ENCODE data around the gene RNF32. TPM values are rescaled to one million over a fixed set of nuclear protein-coding genes. Genes with fewer than 3 reads are reported as not detected.
"Not testable (repeated sequence)": the region's sequence is repeated elsewhere in the genome, so short reads cannot be mapped to it uniquely, and the experiment has no call there.

Gene RNF32
- total and polyA plus RNA-seq, 3 experiments from 2014 or later: 0.20 to 0.83 (median 0.40) TPM

DNA sequence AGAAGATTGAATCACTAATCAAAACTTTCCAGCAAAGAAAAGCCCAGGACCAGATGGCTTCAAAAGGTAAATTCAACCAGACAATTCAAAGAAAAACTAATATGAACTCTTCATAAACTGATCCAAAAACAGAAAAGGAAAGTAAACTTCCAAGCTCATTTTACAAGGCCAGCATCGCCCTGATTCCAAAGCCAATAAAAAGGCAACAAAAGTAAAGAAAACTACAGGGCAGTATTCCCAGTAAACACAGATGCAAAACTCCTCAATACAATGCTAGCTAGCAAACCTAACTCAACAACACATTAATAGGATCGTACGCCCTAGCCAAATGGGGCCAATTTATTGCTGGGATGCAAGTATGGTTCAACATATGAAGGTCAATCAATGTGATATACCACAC lies 53.1 kb downstream of the RNF32 start:
- Mint-ChIP-seq H3K9me3 (peaks cover 16 to 37% (median 27%) of the 10 kb centered on the region in 5 donors), H3K36me3 (peaks cover 19 to 52% (median 37%) of the 10 kb centered on the region in 3 donors), H3K27ac (no peak overlapping the region), H3K4me3 (no peak overlapping the region), H3K27me3 (no peaks in the 10 kb centered on the region), H3K4me1 (peaks cover 0 to 5% (median 0%) of the 10 kb centered on the region in 3 donors)
- Histone ChIP-seq H3K9me3 (ENCODE audit: low read length) (no peaks in the 10 kb centered on the region), H3K36me3 (ENCODE audit: insufficient read depth, low read length) (no peaks in the 10 kb centered on the region), H3K27ac (ENCODE audit: low read depth, low read length) (no peak overlapping the region), H3K27me3 (ENCODE audit: insufficient read depth, low read length, poor library complexity, severe bottlenecking) (no peaks in the 10 kb centered on the region), H3K4me3 (ENCODE audit: low read length) (no peak overlapping the region), H3K4me1 (ENCODE audit: insufficient read depth, low read length) (no peaks in the 10 kb centered on the region)
- CTCF ChIA-PET: no interaction called here
- no peak for DNase-seq
- POLR2A ChIA-PET: no interaction called here

DNA sequence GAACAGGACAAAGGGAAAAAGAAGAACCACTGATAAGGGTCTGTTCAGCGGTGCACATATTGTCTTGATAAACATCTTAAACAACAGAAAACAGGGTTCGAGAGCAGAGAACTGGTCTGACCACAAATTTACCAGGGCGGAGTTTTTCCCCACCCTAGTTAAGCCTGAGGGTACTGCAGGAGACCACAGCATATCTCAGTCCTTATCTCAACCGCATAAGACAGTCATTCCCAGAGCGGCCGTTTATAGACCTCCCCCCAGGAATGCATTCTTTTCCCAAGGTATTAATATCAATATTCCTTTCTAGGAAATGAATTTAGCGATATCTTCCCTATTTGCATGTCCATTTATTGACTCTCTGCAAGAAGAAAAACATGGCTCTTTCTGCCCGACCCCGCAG lies 56.7 kb downstream of the RNF32 start:
- POLR2A ChIA-PET; CTCF ChIA-PET; H3K4me3 ChIP-seq (ENCODE audit: low read length); H3K27me3 ChIP-seq (ENCODE audit: insufficient read depth, low read length, poor library complexity, severe bottlenecking); H3K4me3 Mint-ChIP-seq; H3K4me1 ChIP-seq (ENCODE audit: insufficient read depth, low read length); H3K4me1 Mint-ChIP-seq; H3K27ac ChIP-seq (ENCODE audit: low read depth, low read length); H3K9me3 ChIP-seq (ENCODE audit: low read length); H3K27me3 Mint-ChIP-seq; DNase-seq; H3K36me3 ChIP-seq (ENCODE audit: insufficient read depth, low read length): not testable (repeated sequence)
- H3K9me3 Mint-ChIP-seq: peaks cover 28 to 55% (median 38%) of the 10 kb centered on the region in 5 donors
- H3K36me3 Mint-ChIP-seq: peaks cover 24 to 78% (median 56%) of the 10 kb centered on the region in 3 donors
- H3K27ac Mint-ChIP-seq: peak overlapping the region in 1 of 8 donors; percentile 62

- Mint-ChIP-seq H3K9me3 (peaks cover 30 to 55% (median 40%) of the 10 kb centered on the region in 5 donors), H3K36me3 (peaks cover 26 to 75% (median 60%) of the 10 kb centered on the region in 3 donors)
- POLR2A ChIA-PET; H3K27me3 ChIP-seq (ENCODE audit: insufficient read depth, low read length, poor library complexity, severe bottlenecking); H3K27ac ChIP-seq (ENCODE audit: low read depth, low read length); H3K9me3 ChIP-seq (ENCODE audit: low read length); CTCF ChIA-PET; H3K4me3 ChIP-seq (ENCODE audit: low read length); H3K36me3 ChIP-seq (ENCODE audit: insufficient read depth, low read length); H3K4me1 ChIP-seq (ENCODE audit: insufficient read depth, low read length); H3K27me3 Mint-ChIP-seq; H3K27ac Mint-ChIP-seq; H3K4me1 Mint-ChIP-seq; H3K4me3 Mint-ChIP-seq; DNase-seq: not testable (repeated sequence)
Observed at GRCh38 chr7:156698512-156698911, 57.9 kb downstream of the RNF32 start.

- H3K27me3 Mint-ChIP-seq; H3K36me3 ChIP-seq (ENCODE audit: insufficient read depth, low read length); H3K27ac ChIP-seq (ENCODE audit: low read depth, low read length); DNase-seq; H3K4me1 ChIP-seq (ENCODE audit: insufficient read depth, low read length); CTCF ChIA-PET; H3K27me3 ChIP-seq (ENCODE audit: insufficient read depth, low read length, poor library complexity, severe bottlenecking); H3K4me3 ChIP-seq (ENCODE audit: low read length); H3K9me3 ChIP-seq (ENCODE audit: low read length); POLR2A ChIA-PET; H3K27ac Mint-ChIP-seq; H3K4me3 Mint-ChIP-seq: not testable (repeated sequence)
- peaks cover 21 to 46% (median 37%) of the 10 kb centered on the region in 5 donors for H3K9me3 Mint-ChIP-seq
- peaks cover 8 to 25% (median 15%) of the 10 kb centered on the region in 3 donors for H3K4me1 Mint-ChIP-seq
- peaks cover 20 to 77% (median 70%) of the 10 kb centered on the region in 3 donors for H3K36me3 Mint-ChIP-seq
Observed at GRCh38 chr7:156701787-156702186, 61.2 kb downstream of the RNF32 start.

DNA sequence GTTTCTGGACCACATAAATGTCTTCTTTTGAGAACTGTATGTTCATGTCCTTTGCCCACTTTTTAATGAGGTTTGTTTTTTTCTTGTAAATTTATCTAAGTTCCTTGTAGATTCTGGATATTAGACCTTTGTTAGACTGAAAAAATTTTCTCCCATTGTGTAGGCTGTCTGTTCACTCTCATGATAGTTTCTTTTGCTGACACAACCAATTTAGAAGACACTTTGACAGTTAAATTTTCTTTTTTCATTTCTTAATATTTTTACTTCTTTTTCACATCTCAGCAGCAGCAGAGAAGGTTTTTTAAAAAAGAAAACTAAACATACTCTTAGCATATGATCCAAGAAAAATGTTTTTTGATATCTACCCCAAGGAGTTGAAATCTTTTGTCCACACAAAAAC lies 61.8 kb downstream of the RNF32 start:
- H3K4me1 Mint-ChIP-seq: peaks cover 11 to 26% (median 17%) of the 10 kb centered on the region in 3 donors
- Histone ChIP-seq H3K27me3 (ENCODE audit: insufficient read depth, low read length, poor library complexity, severe bottlenecking) (no peaks in the 10 kb centered on the region), H3K9me3 (ENCODE audit: low read length) (no peaks in the 10 kb centered on the region), H3K4me1 (ENCODE audit: insufficient read depth, low read length) (no peaks in the 10 kb centered on the region), H3K27ac (ENCODE audit: low read depth, low read length) (no peak overlapping the region), H3K36me3 (ENCODE audit: insufficient read depth, low read length) (no peaks in the 10 kb centered on the region), H3K4me3 (ENCODE audit: low read length) (no peak overlapping the region)
- no peak for DNase-seq
- H3K9me3 Mint-ChIP-seq: peaks cover 20 to 46% (median 37%) of the 10 kb centered on the region in 5 donors
- POLR2A ChIA-PET: no interaction called here
- no peak overlapping the region for H3K4me3 Mint-ChIP-seq
- CTCF ChIA-PET: no interaction called here
- H3K27me3 Mint-ChIP-seq: no peaks in the 10 kb centered on the region
- H3K36me3 Mint-ChIP-seq: peaks cover 19 to 77% (median 70%) of the 10 kb centered on the region in 3 donors
- no peak overlapping the region for H3K27ac Mint-ChIP-seq

DNA sequence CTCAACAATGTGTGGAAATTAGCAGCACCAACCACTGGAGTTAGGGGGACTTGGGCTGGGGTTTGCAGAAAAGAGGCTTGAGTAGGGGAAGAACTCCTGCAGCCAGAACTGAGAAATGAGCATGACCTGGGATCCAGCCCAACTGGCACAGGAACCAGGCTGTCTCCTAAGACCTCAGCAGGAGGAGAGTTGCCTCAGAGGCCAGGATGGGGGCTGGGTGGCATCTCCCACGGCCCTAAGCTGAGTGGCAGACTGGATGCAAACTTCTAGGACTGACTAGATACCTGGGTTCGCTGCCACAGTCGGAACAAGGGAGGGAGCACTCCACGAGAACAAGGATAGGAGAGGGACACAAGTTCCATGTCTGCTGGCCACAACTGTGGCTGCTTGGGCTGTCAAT lies 62.6 kb downstream of the RNF32 start:
- H3K27ac ChIP-seq (ENCODE audit: low read depth, low read length): no peak overlapping the region
- peaks cover 20 to 46% (median 35%) of the 10 kb centered on the region in 5 donors for H3K9me3 Mint-ChIP-seq
- H3K27me3 ChIP-seq (ENCODE audit: insufficient read depth, low read length, poor library complexity, severe bottlenecking): no peaks in the 10 kb centered on the region
- H3K4me3 Mint-ChIP-seq: peak overlapping the region in 1 of 7 donors; percentile 23
- no peak for DNase-seq
- peaks cover 24 to 77% (median 70%) of the 10 kb centered on the region in 3 donors for H3K36me3 Mint-ChIP-seq
- ChIA-PET CTCF (no interaction called here), POLR2A (no interaction called here)
- H3K4me3 ChIP-seq (ENCODE audit: low read length): no peak overlapping the region
- no peaks in the 10 kb centered on the region for H3K27me3 Mint-ChIP-seq
- H3K36me3 ChIP-seq (ENCODE audit: insufficient read depth, low read length): no peaks in the 10 kb centered on the region
- no peak overlapping the region for H3K27ac Mint-ChIP-seq
- H3K4me1 Mint-ChIP-seq: peaks cover 12 to 26% (median 17%) of the 10 kb centered on the region in 3 donors
- H3K4me1 ChIP-seq (ENCODE audit: insufficient read depth, low read length): no peaks in the 10 kb centered on the region
- no peaks in the 10 kb centered on the region for H3K9me3 ChIP-seq (ENCODE audit: low read length)

DNA sequence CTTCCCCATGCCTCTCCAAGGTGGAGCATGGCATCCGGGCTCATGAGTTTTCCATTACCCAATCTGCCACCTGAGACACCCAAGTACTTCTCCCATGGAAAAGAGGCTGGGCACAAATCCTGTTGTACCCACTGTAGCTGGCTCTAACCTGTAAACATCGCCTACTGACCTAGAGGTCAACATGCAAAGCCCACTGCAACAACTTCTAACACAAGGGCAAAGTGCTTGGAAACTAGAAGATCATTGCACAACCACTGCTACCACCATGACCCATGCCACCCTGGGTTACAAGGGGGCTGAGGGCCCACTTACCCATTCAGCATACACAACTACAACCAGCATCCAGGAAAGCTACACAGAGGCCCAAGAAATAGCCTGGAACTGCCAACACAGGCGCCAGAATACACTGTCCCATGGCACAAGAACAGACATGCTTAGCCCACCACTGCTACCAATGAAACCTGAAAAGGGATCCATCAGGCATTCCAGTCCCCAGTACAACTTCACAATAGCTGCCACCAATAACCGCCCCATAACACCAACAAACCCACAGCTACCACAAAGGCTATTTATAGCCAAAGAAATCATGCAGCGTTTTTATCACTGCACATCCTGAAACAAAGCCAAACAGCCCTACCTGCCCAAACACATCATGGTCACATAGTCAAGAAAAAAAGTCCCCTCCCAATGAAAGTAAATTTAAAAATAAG lies 63.4 kb downstream of the RNF32 start:
- DNase-seq: no peak
- ChIA-PET POLR2A (interaction anchor here (0.7 kb wide), 1 partner anchor 44 kb away, joined by 6 read pairs; no protein-coding TSS in a partner anchor), CTCF (no interaction called here)
- Mint-ChIP-seq H3K9me3 (peaks cover 15 to 42% (median 33%) of the 10 kb centered on the region in 5 donors), H3K4me3 (peak overlapping the region in 2 of 7 donors; percentile 28 to 52), H3K4me1 (peaks cover 12 to 26% (median 17%) of the 10 kb centered on the region in 3 donors), H3K27ac (peak overlapping the region in 1 of 8 donors; percentile 66), H3K27me3 (no peaks in the 10 kb centered on the region), H3K36me3 (peaks cover 24 to 83% (median 69%) of the 10 kb centered on the region in 3 donors)
- Histone ChIP-seq H3K27ac (ENCODE audit: low read depth, low read length) (no peak overlapping the region), H3K4me1 (ENCODE audit: insufficient read depth, low read length) (no peaks in the 10 kb centered on the region), H3K27me3 (ENCODE audit: insufficient read depth, low read length, poor library complexity, severe bottlenecking) (no peaks in the 10 kb centered on the region), H3K4me3 (ENCODE audit: low read length) (no peak overlapping the region), H3K9me3 (ENCODE audit: low read length) (no peaks in the 10 kb centered on the region), H3K36me3 (ENCODE audit: insufficient read depth, low read length) (no peaks in the 10 kb centered on the region)

GRCh38 chr7:156722043-156722826 lies 81.7 kb downstream of the RNF32 start:
- H3K27me3 ChIP-seq (ENCODE audit: insufficient read depth, low read length, poor library complexity, severe bottlenecking): no peaks in the 10 kb centered on the region
- no peaks in the 10 kb centered on the region for H3K9me3 ChIP-seq (ENCODE audit: low read length)
- no peak overlapping the region for H3K27ac Mint-ChIP-seq
- no peaks in the 10 kb centered on the region for H3K4me1 ChIP-seq (ENCODE audit: insufficient read depth, low read length)
- no peak overlapping the region for H3K4me3 Mint-ChIP-seq
- no peaks in the 10 kb centered on the region for H3K27me3 Mint-ChIP-seq
- POLR2A ChIA-PET: no interaction called here
- H3K36me3 ChIP-seq (ENCODE audit: insufficient read depth, low read length): peaks cover 5% of the 10 kb centered on the region
- no peak for DNase-seq
- H3K4me3 ChIP-seq (ENCODE audit: low read length): no peak overlapping the region
- no peak overlapping the region for H3K27ac ChIP-seq (ENCODE audit: low read depth, low read length)
- no peaks in the 10 kb centered on the region for H3K4me1 Mint-ChIP-seq
- H3K36me3 Mint-ChIP-seq: peaks cover 6 to 48% (median 14%) of the 10 kb centered on the region in 3 donors
- H3K9me3 Mint-ChIP-seq: no peaks in the 10 kb centered on the region
- CTCF ChIA-PET: no interaction called here

Measured in CD8-positive, alpha-beta memory T cell (primary cell).